Epithelial cell of esophagus (primary cell): ENCODE results near the gene OR10V1.
A peak's percentile ranks its signal among the peaks of the same experiment; 100 is the strongest.

Experiments
- DNase-seq: peaks from one replicate; pipeline ENCODE4 v3.0.0; 2010; ENCODE audit warnings: low read depth
- H3K4me3 ChIP-seq: 2 replicates; pipeline ENCODE4 v1.5.1; 2011; ENCODE audit warnings: mild to moderate bottlenecking, low read length, control low read depth
- TF ChIP-seq, protein P1 (sequence below): IDR thresholded peaks from 2 replicates; pipeline ENCODE4 v1.5.1; 2011; ENCODE audit warnings: low read depth, mild to moderate bottlenecking, low read length, control low read depth, inconsistent platforms; ENCODE audit not compliant: insufficient read depth; ENCODE audit errors: missing control alignments

OR10V1 gene

GRCh38 chr11:59668950-59669610 lies 44.6 kb downstream of the OR10V1 start, which contains the start of gene PATL1:
Gene PATL1, minus strand, starts transcription at chr11:59669037. Its CDS starts 142 bp downstream, at chr11:59668895.
- H3K4me3 ChIP-seq: peak within 1 kb of the TSS; percentile 80
- peak; percentile 99 for DNase-seq
- TF ChIP-seq, protein P1, sequence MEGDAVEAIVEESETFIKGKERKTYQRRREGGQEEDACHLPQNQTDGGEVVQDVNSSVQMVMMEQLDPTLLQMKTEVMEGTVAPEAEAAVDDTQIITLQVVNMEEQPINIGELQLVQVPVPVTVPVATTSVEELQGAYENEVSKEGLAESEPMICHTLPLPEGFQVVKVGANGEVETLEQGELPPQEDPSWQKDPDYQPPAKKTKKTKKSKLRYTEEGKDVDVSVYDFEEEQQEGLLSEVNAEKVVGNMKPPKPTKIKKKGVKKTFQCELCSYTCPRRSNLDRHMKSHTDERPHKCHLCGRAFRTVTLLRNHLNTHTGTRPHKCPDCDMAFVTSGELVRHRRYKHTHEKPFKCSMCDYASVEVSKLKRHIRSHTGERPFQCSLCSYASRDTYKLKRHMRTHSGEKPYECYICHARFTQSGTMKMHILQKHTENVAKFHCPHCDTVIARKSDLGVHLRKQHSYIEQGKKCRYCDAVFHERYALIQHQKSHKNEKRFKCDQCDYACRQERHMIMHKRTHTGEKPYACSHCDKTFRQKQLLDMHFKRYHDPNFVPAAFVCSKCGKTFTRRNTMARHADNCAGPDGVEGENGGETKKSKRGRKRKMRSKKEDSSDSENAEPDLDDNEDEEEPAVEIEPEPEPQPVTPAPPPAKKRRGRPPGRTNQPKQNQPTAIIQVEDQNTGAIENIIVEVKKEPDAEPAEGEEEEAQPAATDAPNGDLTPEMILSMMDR: no peak

DNA sequence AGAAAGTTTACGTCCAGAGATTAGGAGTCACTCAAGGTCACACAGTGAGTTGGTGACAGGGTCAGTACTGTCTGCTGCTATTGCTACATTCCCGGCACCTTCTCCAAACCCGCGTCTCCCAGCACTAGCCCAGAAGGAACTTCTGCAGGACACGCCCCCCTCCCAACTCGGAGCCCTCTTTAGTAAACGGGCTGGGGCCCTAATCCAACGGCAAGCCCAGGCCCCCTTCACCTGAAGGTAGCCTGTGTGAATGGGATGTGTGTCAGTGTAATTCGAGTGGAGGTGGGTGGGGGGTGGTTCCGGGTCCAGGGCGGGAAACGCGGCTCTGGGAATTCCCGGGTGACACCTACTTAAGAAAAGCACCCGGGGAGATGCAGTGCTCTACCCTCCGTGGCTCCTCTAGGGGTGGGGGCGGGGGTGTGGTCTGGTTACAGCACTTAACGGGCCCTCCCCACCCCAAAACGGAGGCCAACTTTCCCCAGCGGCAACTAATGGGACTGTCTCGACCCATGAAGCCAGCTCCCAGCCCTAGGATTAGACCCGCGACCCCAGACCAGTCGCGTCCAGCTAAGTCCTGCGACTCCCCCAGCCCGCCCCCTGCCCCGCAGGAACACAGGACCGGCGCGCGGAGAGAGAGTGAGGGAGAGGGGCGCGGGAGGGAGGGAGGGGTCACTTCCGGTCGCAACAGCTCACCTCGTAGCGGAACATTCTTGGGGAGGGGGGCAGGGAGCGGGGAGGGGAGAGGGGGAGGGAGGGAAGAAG lies 45.3 kb downstream of the OR10V1 start:
- peak overlapping the region; percentile 72 for H3K4me3 ChIP-seq
- peak; percentile 54 for DNase-seq
- TF ChIP-seq, protein P1: peak; percentile 20

DNA sequence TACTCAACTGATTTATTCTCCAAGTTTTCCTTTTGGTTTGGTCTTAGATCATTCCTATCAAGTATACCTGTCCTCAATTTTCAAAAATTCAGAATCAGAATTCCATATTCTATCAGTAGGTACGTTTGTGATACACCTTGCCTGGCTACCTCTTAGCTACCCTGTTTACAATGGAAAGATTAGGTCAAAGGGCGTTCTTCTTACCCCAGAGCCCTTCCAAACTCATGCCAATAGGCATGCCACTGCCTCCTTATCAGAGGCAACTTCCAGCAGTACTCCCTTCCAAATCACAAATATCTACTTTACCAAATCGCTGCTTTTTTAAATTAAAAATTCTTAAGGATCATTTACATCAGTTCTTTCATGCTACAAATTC lies 45.8 kb downstream of the OR10V1 start:
- H3K4me3 ChIP-seq: peak overlapping the region; percentile 72
- TF ChIP-seq, protein P1: no peak
- DNase-seq: peak; percentile 3

DNA sequence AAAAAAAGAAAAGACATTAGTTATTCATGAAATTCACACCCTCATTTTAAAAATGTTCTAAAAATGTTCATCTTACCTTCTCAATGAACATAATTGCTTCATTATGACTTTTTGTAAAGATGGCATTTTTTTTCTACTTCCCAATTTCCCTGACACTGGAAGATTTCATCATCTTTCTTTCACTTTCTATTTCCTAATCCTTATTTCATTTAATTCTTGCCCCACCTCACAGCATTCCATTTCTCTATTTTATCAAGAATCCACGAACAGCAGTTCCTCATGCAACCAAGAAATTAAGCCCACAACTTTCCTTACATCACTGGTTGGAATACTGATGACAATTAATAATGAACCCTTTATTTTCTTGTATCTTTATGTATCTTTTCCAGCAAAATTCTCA lies 46.7 kb downstream of the OR10V1 start:
- no peak overlapping the region for H3K4me3 ChIP-seq
- TF ChIP-seq, protein P1: no peak
- DNase-seq: no peak
